ENCODE measurements around the gene SNX17.
"Not testable (repeated sequence)": the region's sequence is repeated elsewhere in the genome, so short reads cannot be mapped to it uniquely, and the experiment has no call there.

Gene SNX17

DNA sequence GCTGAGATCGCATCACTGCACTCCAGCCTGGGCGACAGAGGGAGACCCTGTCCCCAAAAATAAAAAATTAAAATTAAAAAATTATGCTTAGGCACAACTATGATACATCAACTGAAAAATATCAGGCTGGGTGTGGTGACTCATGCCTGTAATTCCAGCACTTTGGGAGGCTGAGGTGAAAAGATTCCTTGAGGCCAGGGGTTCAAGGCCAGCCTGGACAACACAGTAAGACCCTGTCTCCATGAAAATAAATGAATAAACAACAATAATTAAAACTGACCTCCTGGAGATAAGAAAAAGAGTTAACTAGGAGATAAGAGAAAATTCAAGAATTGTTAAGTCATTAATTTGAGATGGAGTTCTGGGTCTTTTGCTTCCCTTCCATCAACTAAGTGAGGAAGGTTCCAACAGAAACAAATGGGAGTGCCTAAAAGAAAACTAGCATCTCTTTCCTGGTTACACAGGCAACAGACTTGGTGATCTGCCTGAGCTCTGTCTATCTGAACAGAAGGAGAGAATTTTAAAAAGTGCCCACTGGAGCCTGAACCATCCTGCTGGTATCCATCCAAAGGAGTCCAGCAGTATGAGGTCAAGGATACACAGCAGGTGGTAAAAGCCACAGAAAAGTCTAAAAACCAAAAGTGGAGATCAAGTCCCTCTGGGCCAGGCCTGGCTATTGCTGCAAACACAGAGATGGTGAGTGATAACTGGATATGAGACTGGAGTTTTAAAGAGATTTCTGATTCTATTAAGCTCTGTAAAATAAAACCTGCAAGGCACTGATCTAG is 30.1 kb downstream of the SNX17 start:
- DNase-seq (ENCODE audit: low read depth), result no peak

DNA sequence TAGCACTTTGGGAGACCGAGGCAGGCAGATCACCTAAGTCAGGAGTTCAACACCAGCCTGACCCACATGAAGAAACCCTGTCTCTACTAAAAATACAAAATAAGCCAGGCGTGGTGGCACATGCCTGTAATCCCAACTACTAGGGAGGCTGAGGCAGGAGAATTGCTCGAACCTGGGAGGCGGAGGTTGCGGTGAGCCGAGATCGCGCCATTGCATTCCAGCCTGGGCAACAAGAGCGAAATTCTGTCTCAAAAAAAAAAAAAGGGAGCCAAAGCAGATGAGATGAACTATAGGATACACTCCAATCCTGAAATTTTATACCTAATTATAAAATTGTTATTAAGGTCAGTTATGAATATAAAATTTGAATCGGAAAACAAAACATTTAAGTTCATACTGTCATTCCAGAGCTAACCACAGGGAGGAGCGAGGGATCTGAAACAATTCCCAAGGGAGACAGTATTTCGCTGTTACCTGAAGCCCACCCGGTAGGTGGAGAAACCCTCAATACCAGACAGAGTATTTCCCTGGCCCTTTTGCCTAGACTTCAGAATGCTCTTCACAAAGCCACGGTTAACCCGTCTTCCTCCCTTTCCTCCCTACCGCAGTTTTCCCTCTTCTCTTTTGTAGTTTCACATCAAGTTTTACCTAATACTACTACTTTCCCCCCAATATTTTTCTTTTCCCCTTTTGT is 37.5 kb downstream of the SNX17 start:
- no peak for DNase-seq (ENCODE audit: low read depth)

DNA sequence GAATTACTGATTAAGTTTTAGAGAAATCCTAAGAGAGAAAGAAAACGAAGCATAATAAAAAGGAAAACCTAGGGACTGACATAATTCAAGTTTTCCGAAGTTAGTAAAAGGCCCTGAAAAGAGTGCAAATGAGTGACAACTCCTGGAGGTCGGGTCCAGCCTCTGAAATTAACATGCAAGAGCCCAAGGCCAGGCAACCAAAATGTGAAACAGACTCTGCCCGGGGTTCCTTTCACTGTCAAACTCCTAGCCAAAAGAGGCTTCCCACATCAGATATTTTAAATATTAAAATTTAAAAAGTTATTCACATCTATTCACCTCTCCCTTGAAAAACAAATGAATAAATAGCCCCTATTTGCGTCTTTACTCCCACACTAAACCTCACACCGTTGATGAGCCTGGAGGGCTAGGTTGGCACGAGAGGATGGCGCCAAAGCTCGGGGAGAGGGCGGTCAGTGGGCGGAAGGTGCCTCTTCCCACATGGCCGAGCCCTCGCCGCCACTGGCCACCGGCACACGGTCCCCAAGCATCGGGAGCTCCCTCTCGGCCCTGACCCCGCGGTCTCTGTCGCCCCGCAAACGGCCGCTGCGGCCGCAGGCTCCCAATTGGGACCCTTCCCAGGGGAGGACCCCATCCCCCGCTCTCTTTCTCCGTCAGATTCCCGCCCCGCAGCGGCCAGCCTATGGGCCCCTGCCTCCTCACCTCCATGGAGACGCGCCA is 38.3 kb downstream of the SNX17 start:
- no peak for DNase-seq (ENCODE audit: low read depth)

DNA sequence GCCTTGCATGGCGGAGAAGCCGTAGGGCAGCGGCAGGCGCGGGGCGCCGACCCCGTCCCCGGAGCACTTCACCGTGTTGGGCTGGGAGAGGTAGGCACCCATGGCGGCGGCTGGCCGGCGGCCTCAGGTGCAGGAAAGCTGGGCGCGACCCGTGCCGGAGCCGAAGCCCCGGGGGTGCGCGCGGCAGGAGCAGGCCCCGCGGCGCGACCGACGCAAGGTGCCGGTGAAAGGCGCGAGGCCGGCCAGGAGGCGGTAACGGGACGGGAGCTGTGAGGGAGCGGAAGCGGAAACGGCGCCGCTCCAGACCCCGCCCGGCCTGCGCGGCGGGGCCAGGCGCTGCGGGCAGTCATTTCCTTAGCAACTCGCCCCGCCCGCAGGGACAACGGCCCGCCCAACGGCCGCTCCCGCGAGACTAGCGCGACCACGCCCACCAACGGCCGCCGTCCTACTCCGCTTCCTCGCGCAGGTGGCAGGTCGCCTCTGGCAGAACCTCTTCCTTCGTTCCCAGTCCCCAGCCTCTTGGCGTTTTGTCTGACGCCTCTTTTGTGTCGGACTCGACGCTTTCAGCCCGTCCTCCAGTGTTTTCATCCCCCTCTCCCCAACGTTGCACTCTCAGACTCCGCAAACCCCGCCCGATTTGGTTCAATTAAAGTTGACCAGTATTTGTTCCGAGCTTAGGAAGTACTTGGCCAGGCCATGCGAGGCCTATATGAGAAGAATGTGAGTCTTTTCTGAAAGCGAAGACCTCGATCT is 39.1 kb downstream of the SNX17 start, which contains the start of gene PPM1G:
Gene PPM1G, minus strand, starts transcription at position 271 of the 753 bp plus-strand sequence. Its CDS starts 169 bp downstream, at position 102.
- peak; percentile 95 for DNase-seq (ENCODE audit: low read depth)

DNA sequence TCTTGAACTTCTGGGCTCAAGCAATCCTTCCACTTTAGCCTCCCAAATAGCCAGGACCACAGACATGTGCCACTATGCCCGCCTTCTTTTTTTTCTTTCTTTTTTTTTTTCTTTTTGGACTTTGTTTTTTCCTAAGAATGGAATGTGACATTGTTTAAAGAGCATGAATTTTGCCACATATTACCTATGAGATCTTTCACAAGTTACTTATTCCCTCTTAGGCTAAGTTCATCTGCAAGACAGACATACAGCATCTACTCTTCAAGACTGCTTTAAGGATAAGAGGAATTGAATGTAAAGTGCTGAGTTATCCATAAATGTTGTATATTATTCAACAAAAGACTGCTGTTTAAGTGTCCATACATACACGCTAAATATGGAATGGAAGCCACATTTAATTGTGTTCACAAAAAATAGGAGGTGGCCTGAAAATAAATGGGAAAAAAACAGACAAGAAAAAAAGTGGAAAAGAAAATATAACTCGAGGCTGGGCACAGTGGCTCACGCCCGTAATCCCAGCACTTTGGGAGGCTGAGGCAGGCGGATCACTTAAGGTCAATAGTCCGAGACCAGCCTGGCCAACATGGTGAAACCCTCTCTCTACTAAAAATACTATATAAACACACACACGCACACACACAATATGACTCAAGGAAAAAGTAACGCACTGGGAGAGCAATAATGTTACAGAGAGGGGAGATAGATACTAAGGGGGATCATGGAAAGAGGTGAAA is 42.2 kb downstream of the SNX17 start:
- no peak for DNase-seq (ENCODE audit: low read depth)

DNA sequence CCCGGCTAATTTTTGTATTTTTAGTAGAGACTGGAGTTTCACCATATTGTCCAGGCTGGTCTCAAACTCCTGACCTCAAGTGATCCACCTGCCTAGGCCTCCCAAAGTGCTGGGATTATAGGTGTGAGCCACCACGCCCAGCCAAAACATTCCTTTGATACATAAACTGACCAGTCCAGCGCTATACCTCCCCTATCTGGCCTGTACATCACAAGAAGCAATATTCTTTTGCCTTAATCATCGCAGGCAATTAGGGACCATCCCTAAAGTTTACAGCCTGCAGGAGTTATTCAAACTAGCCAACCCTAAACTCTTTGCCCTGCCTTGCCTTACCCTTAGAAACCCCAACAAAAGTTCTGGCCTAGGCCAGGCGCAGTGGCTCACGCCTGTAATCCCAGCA is 45.7 kb downstream of the SNX17 start:
- DNase-seq (ENCODE audit: low read depth), result no peak

DNA sequence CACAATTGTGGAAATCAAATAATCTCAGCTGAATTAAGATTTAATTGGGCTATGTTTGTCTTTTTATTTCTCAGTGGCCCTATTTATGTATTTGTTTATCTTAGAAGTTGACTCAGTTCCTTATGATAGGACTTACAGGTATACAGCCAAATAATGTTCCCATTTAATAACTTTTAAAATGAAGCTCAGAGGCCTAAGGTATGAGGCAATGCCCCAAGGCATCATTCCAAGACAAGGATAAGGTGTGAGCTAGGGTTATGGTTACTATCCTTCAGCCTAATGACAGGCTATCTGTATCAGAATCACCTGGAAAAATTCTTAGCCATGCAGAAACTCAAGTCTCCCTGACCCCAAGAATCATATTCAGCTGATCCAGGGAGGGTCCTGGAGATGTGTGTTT is 50.6 kb downstream of the SNX17 start:
- DNase-seq (ENCODE audit: low read depth), result no peak

DNA sequence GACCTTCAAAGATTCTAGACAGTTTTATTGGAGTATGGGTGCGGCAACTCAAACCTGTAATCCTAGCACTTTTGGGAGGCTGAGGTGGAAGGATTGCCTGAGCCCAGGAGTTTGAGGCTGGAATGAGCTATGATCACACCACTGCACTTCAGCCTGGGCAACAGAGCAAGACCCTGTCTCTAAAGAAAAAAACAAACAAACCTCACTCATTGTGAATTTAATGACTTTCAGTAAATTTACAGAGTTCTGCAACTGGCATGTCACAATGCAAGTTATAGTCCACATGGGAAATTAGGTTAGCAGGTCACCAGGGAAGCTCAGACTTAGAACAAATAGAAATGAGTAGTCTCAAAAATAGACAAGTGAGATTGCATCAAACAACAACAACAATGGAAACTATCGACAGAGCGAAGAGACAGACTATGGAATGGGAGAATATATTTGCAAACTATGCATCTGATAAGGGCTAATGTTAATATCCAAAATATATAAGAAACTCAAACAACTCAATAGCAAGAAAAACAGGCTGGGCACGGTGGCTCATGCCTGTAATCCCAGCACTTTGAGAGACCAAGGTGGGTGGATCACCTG is 51.3 kb downstream of the SNX17 start:
- no peak for DNase-seq (ENCODE audit: low read depth)

DNA sequence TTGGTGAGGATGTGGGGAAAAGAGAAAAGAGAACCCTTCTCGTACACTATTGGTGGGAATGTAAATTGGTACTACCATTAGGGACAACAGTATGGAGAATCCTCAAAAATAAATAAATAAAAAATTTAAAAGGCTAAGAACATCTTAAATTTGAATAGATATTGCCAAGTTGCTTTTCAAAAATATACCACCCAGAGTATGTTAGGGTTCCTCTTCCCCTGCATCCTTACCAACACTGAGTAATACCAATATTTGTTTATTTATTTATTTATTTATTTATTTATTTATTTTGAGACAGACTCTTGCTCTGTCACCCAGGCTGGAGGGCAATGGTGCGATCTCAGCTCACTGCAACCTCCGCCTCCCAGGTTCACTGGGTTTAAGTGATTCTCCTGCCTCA is 52.5 kb downstream of the SNX17 start:
- no peak for DNase-seq (ENCODE audit: low read depth)

DNA sequence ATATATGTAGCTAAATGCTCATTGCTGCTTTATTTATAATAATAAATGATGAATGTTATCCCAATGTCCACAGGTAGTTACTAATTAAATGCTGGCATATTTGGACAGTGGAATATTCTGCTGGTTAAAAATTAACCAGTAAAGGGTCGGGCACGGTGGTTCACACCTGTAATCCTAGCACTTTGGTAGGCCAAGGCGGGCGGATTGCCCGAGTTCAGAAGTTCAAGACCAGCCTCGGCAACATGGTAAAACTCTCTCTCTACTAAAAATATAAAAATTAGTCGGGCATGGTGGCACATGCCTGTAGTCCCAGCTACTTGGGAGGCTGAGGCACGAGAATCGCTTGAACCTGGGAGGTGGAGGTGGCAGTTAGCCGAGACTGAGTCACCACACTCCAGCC is 54.6 kb downstream of the SNX17 start:
- DNase-seq (ENCODE audit: low read depth), result not testable (repeated sequence)

Data from stimulated activated CD8-positive, alpha-beta memory T cell treated with anti-CD3 and anti-CD28 coated beads, Interleukin-15, amount 100 ng/mL, for 24 hours (primary cell).